SW 1271 (cell line): ENCODE data around the gene KIAA0232.
A peak's percentile ranks its signal among the peaks of the same experiment; 100 is the strongest.
"Not testable (repeated sequence)": the region's sequence is repeated elsewhere in the genome, so short reads cannot be mapped to it uniquely, and the experiment has no call there.

Experiments
- DNase-seq, 2 experiments: peaks; one replicate each; lab custom pipeline; 2025; lab: John Stamatoyannopoulos, UW

Gene KIAA0232

GRCh38 chr4:6773616-6774540 is 8.6 kb upstream of the KIAA0232 start:
- DNase-seq = no peak

DNA sequence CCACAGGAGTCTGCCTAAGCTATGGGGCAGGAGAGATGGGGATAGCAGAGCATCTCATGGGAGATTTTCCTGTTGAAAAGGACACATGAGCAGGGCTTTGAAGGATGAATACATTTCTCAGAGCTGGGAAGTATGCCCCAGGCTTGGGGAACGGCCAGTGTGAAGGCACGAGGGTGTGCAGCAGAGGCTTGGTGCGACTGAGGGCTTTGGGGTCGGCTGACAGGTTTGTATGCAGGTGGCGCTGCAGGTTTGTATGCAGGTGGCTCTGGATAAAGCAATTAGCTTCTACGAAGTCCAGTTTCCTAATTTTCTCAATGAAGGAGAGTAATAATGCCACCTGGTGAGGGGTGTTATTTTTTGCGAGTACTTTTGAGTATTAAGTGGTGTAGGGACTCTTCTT is 6.8 kb upstream of the KIAA0232 start:
- no peak for DNase-seq

- DNase-seq = no peak
These were observed 5.4 kb upstream of the KIAA0232 start for GRCh38 chr4:6776920-6777635.

DNA sequence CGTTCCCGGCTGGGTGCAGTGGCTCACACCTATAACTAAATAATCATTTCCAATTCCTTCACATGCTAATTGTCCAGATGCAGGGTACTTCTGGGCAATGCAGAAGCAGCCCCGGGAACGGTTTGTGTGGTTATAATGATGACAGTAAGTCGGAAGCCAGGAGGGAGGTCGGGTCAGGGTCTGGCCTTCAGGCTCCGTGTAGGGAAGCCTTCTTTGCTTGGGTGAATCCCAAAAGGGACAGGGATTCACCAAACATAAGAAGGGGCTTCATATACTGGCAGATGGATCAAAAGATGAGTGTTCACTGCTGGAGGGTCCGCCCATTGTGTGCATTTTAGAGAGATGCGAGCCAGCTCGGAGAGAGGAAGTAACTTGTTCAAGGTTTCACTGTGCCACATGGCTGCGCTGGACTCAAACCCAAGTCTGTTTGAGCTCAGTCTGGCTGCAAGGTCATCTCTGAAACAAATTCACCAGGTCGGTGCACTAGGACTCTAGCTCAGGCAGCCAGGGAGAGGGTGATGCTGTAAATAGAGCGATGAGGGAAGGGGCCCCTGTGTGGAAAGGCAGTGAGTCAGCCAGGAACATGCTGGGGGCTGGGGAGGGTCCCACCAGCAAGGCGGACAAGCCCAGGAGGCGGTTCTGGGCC is 4.8 kb upstream of the KIAA0232 start:
- no peak for DNase-seq

DNA sequence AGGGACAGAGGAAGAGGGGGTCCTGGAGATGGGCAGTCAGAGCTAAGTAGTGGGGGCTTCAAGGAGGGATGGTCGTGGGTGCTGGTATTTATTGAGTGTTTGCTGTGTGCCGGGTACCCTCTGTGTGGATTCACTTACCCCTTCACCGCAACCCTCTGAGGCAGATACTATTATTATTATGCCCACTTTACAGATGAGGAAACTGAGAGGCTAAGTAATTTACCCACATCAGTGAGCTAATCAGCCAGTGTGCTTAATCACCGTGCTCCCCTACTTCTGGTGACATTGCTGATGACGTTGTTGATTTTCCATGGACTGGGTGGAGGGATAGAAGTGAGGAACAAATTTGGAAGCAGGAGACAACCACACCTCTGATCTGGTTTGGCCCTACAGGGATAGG is 4.1 kb upstream of the KIAA0232 start:
- DNase-seq = no peak

DNA sequence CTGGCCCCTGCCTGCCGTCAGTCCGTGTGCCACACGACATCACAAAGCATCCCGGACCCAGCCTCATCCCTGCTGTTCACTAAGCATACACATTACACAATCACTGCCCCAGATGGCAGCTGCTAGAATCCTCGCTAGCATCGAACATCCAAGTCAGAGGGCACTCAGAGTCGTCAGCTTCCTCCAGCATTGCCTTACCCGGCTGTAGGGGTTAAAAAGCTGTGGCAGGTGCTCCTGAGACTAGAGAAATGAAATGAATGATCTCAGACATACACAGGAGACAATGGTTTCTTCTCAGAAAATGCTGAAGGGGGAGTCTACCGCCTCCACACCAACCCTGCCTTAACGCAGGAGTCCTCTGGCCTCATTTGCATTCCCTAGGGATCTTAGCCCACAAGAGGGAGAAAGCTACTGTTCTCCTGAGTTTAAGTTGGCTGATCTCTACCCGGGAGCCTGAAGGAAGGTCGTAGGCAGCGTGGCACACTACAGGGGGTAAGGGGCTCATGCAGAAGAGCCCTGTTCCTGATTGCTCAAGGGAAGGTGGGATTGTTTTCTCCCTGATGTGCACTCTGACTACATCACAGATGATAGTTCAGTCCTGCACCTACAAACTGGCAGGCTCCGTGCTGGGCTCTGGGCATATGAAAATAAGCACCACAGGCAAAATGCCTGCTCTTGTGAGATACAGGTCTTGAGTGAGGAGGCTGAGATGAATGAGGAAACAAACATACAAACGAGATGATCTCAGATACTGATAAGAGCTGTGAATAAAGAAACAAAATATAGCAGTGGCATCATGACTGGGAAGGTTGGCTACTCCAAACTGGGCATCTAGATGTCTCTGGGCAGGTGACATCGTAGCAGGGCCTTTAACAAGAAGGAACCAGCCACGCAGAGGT is 2.6 kb upstream of the KIAA0232 start:
- DNase-seq = no peak

- no peak for DNase-seq
These were observed 1.4 kb upstream of the KIAA0232 start for GRCh38 chr4:6781113-6781512.

- DNase-seq = no peak
These were observed 966 bp upstream of the KIAA0232 start for GRCh38 chr4:6781561-6781960.

DNA sequence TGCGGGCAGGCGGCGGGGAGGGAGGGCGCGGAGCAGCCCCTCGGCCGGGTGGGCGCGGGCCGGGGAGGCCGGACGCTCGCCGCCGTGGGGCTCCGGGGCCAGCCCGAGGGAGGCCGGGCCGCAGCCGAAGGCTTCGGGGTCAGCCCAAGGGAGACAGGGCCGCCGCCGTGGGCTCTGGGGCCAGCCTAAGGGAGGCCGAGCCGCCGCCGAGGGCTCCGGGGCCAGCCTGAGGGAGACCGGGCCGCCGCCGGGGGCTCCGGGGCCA is 251 bp downstream of the KIAA0232 start:
- DNase-seq = no peak

DNA sequence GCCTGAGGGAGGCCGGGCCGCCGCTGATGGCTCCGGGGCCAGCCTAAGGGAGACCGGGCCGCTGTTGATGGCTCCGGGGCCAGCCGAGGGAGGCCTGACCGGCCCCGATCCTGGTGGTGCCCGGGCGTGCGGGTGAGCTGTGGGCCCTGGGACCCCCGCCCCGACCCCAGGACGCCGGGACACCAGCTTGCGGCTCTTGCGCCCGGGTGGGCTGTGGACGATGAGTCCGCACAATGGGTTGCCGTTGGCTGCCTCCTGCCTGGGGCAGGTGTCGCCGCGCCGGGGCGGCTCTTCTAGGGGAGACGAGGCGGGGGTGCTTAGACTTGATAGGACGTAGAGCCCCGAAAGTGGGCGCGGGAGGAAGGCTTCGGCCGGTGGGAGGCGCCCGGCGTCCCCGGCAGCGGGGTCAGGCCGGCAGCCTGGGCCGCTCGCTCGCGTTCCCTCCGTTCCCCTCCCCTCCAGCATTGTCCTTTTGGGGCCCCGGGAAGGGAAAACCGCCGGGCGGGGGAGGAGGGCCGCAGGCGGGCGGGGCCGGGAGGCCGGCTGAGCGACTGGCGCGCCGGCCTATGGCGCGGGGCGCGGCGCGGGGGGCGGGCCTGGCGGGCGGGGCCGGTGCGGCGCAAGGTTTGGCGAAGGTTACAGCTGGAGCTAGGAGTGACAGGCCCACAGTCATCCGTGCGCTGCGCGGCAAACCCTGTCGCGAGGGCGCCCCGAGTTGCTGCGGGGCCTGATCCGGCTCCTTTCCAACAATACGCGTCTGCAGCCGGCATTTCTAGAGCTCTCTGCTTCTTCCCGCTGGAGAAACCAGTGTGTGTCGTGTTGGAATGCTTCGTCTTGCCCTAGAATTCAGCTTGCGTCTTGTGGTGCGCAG is 819 bp downstream of the KIAA0232 start:
- DNase-seq = peak; percentile 51 to 70

- no peak for DNase-seq
These were observed 3.0 kb downstream of the KIAA0232 start for GRCh38 chr4:6785572-6785925.

DNA sequence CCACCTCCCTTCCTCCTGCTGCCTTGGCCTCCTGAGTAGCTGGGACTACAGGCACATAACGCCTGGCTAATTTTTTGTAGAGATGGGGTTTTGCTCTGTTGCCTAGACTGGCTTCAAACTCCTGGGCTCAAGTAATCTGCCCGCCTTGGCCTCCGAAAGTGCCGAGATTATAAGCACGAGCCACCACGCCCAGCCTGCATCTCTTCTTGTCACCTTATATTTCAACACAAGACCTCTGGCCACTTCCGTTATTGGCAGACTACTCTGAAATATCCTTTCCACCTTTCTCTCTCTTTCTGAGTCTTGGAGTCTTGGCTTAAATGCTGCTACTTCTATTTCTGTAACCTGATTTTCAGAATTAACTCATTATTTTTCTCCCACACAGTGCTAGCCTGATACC is 5.6 kb downstream of the KIAA0232 start:
- no peak for DNase-seq

DNA sequence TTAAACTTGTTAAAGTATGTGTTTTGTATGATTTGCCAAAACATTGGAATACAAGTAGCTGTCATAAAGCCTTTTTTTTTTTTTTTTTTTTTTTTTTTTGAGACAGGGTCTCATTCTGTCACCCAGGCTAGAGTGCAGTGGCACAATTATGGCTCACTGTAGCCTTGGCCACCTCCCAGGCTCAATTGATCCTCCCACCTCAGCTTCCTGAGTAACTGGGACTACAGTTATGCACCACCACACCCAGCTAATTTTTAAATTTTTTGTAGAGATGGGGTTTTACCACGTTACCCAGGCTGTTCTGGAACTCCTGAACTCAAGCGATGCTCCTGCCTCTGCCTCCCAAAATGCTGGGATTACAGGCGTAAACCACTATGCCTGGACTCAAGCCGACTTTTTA is 8.7 kb downstream of the KIAA0232 start:
- not testable (repeated sequence) for DNase-seq

GRCh38 chr4:6791796-6792195 is 9.3 kb downstream of the KIAA0232 start:
- not testable (repeated sequence) for DNase-seq

- DNase-seq = no peak
These were observed 11.7 kb downstream of the KIAA0232 start for GRCh38 chr4:6794189-6794588.

GRCh38 chr4:6795821-6796220 is 13.3 kb downstream of the KIAA0232 start:
- DNase-seq = no peak

DNA sequence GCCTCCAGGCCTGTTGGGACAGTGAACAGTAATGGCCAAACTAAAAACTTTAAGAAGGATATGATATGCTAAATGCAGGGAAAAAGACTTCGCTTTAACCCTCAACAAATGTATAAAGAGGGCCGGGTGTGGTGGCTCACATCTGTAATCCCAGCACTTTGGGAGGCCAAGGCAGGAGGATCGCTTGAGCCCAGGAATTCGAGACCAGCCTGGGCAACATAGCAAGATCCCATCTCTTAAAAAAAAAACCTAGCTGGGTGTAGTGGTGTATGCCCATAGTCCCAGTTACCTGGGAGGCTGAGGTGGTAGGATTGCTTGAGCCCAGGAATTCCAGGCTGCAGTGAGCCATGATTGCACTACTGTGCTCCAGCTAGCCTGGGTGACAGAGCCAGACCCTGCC is 14.8 kb downstream of the KIAA0232 start:
- not testable (repeated sequence) for DNase-seq

- no peak for DNase-seq
These were observed 16.6 kb downstream of the KIAA0232 start for GRCh38 chr4:6799091-6799490.

DNA sequence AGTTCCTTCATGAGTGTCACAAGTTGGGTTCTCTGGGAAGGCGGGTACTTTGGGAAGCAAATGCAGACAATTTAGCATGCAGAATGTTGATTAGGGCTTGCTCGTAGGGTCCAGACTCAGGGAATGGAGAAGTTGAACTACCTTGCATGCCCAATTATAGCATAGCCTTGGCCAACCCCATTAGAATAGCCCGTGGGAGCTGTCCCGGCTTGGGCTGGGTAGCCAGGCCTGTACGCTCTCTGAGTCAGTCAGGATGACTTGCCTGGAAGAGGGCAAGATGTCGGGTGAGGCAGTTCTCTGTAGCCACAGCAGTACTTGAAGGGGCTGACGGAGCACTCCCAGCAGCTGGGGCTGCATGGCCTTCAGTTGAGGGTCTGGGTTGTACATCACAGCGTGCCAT is 19.5 kb downstream of the KIAA0232 start:
- no peak for DNase-seq

GRCh38 chr4:6802626-6803025 is 20.1 kb downstream of the KIAA0232 start:
- DNase-seq = no peak

DNA sequence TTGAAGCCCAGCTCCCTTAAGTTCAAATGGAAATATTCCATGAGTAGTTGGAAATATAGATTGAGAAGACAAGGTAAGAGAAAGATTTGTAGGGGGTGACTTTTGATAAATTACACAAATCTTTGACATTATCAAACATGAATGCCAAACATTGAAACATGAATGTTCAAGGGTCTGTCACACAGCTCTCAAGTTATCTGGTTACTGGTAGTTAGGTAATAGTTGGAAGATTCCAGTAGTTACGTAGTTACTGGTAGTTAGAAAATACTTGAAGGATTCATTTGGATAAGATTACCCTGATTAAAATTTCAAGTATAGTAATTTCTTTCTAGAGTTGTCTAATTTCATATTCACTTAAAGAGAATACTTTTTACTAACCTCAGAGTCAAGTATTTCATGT is 20.7 kb downstream of the KIAA0232 start:
- DNase-seq = no peak
